Esophagus muscularis mucosa (tissue), 4 donors: ENCODE results near the gene SPINK1. TPM values are rescaled to one million over a fixed set of nuclear protein-coding genes. Genes with fewer than 3 reads are reported as not detected.
"Not testable (repeated sequence)": the region's sequence is repeated elsewhere in the genome, so short reads cannot be mapped to it uniquely, and the experiment has no call there.

ENCODE experiments used
- DNase-seq: peaks from one replicate; pipeline ENCODE4 v3.0.0-alpha.2; 2017; ENCODE audit errors: extremely low spot score
- H3K27ac ChIP-seq, 4 donors: fragments of 200-600 bp; sonication (generic); replicated peaks in 1 of 4; 1 replicate in 3 of 4; 2 replicates in 1 of 4; pipeline ENCODE4 v1.5.1; 2016 to 2019; ENCODE audit warnings: mild to moderate bottlenecking in 1 of 4
- H3K27me3 ChIP-seq, 4 donors: fragments of 200-600 bp; sonication (generic); one replicate each; pipeline versions ENCODE4 v1.5.1 to v1.6.0; 2016 to 2019
- H3K36me3 ChIP-seq, 4 donors: fragments of 200-600 bp; sonication (generic); one replicate each; pipeline ENCODE4 v1.5.1; 2016 to 2019
- H3K4me1 ChIP-seq, 4 donors: fragments of 200-600 bp; sonication (generic); one replicate each; pipeline ENCODE4 v1.5.1; 2016 to 2019
- H3K4me3 ChIP-seq, 4 donors: fragments of 200-600 bp; sonication (generic); 1 replicate in 2 of 4; 2 replicates in 2 of 4; pipeline ENCODE4 v1.5.1; 2016 to 2019; ENCODE audit warnings: mild to moderate bottlenecking in 4 of 4, moderate library complexity in 1 of 4
- H3K9me3 ChIP-seq, 4 donors: fragments of 200-600 bp; sonication (generic); 1 replicate in 3 of 4; 2 replicates in 1 of 4; pipeline ENCODE4 v1.5.1; 2016 to 2019
- CTCF ChIP-seq, 3 experiments: fragments of 200-600 bp in 2 of 3; fragments of 450-650 bp in 1 of 3; sonication (generic) in 2 of 3; IDR thresholded peaks; one replicate each; pipeline ENCODE4 v1.5.1; 2017 to 2019; ENCODE audit warnings: antibody characterized with exemption in 3 of 3, mild to moderate bottlenecking in 2 of 3, moderate library complexity in 1 of 3
- EP300 ChIP-seq: sonication (generic); formaldehyde crosslinking; IDR thresholded peaks from one replicate; pipeline ENCODE4 v1.6.1; 2017; ENCODE audit warnings: antibody characterized with exemption
- POLR2A ChIP-seq: fragments of 450-650 bp; IDR thresholded peaks from one replicate; pipeline ENCODE4 v1.6.1; 2017; ENCODE audit warnings: antibody characterized with exemption, moderate library complexity, mild to moderate bottlenecking, low read depth
- POLR2AphosphoS5 ChIP-seq, 2 donors: sonication (generic); formaldehyde crosslinking; IDR thresholded peaks; one replicate each; pipeline ENCODE4 v1.6.1; 2017; ENCODE audit warnings: antibody characterized with exemption in 2 of 2
- WGBS: methylation state at CpG from one replicate; pipeline ENCODE4 v1.1.5; 2018; 5-methylcytosine and 5-hydroxymethylcytosine counted together
- intact Hi-C: fragments of 100-400 bp; cut with DNase I; formaldehyde crosslinking; loops from one replicate; pipeline ENCODE4 v1.15.1; 2023
- total RNA-seq, 4 donors: library from RNA; depleted of rRNA; stranded (reverse); fragments of >200 nt; gene quantifications; one replicate each; pipeline versions ENCODE4 v1.1.0 to v1.2.1, GENCODE V29; 2016

SPINK1 gene
- total RNA-seq, 4 donors from 2014 or later, result not detected

- Histone ChIP-seq H3K4me1 (no peaks in the 10 kb centered on the region), H3K27ac (no peak overlapping the region), H3K9me3 (no peaks in the 10 kb centered on the region), H3K36me3 (no peaks in the 10 kb centered on the region), H3K27me3 (no peaks in the 10 kb centered on the region), H3K4me3 (no peak overlapping the region)
- intact Hi-C loops, result no loop called here
- 0% methylated on average over 1 of the region's 1 CpG for WGBS
- DNase-seq, result no peak
- no peak for TF ChIP-seq POLR2AphosphoS5 (IDR thresholded peaks at IDR 0.05)
- no peak for TF ChIP-seq CTCF (IDR thresholded peaks at IDR 0.05)
- no peak for TF ChIP-seq POLR2A
- TF ChIP-seq EP300, result no peak
Measured at GRCh38 chr5:147803926-147804325, 27.5 kb downstream of the SPINK1 start.

GRCh38 chr5:147803161-147803560, 28.3 kb downstream of the SPINK1 start:
- H3K9me3 ChIP-seq, H3K4me1 ChIP-seq, DNase-seq, H3K27ac ChIP-seq, H3K27me3 ChIP-seq, intact Hi-C loops, H3K4me3 ChIP-seq, H3K36me3 ChIP-seq: not testable (repeated sequence)
- 71% methylated on average over 3 of the region's 3 CpGs for WGBS

GRCh38 chr5:147801461-147801860, 30.0 kb downstream of the SPINK1 start:
- H3K27me3 ChIP-seq, result no peaks in the 10 kb centered on the region
- intact Hi-C loops, result no loop called here
- 88% methylated on average over 1 of the region's 1 CpG for WGBS

GRCh38 chr5:147800491-147800890, 31.0 kb downstream of the SPINK1 start:
- no peaks in the 10 kb centered on the region for H3K27me3 ChIP-seq
- DNase-seq, result no peak
- no peaks in the 10 kb centered on the region for H3K4me1 ChIP-seq
- WGBS, result 82% methylated on average over 3 of the region's 3 CpGs
- intact Hi-C loops, result no loop called here
- no peaks in the 10 kb centered on the region for H3K9me3 ChIP-seq
- TF ChIP-seq POLR2AphosphoS5 (IDR thresholded peaks at IDR 0.05) (no peak), CTCF (IDR thresholded peaks at IDR 0.05) (no peak), POLR2A (no peak), EP300 (no peak)
- H3K4me3 ChIP-seq, result no peak overlapping the region
- H3K36me3 ChIP-seq, result no peaks in the 10 kb centered on the region
- H3K27ac ChIP-seq, result no peak overlapping the region

More at GRCh38 chr5:147801461-147801860, 30.0 kb downstream of the SPINK1 start:
- TF ChIP-seq CTCF (IDR thresholded peaks at IDR 0.05) (no peak), EP300 (no peak), POLR2AphosphoS5 (IDR thresholded peaks at IDR 0.05) (no peak), POLR2A (no peak)
- no peaks in the 10 kb centered on the region for H3K9me3 ChIP-seq
- H3K27ac ChIP-seq, result no peak overlapping the region
- no peaks in the 10 kb centered on the region for H3K36me3 ChIP-seq
- no peak overlapping the region for H3K4me3 ChIP-seq
- DNase-seq, result no peak
- no peaks in the 10 kb centered on the region for H3K4me1 ChIP-seq

GRCh38 chr5:147796556-147797308, 34.7 kb downstream of the SPINK1 start:
- WGBS, result 78% methylated on average over 6 of the region's 6 CpGs
- no peak overlapping the region for H3K4me3 ChIP-seq
- H3K36me3 ChIP-seq, result no peaks in the 10 kb centered on the region
- no peak for TF ChIP-seq POLR2AphosphoS5 (IDR thresholded peaks at IDR 0.05)
- TF ChIP-seq CTCF (IDR thresholded peaks at IDR 0.05), result no peak
- H3K9me3 ChIP-seq, result no peaks in the 10 kb centered on the region
- no peak overlapping the region for H3K27ac ChIP-seq
- no peak for DNase-seq
- intact Hi-C loops, result no loop called here
- H3K4me1 ChIP-seq, result no peaks in the 10 kb centered on the region
- no peaks in the 10 kb centered on the region for H3K27me3 ChIP-seq
